MM.1S (cell line): ENCODE data around the gene RBM34.

Experiments used
- DNase-seq: peaks from one replicate; pipeline ENCODE4 v3.0.0-alpha.2; 2015
- H2AFZ ChIP-seq: fragments of 300-600 bp; sonication (generic); 2 replicates; pipeline ENCODE4 v1.6.0; 2016; ENCODE audit warnings: antibody characterized with exemption, low read length
- H3F3A ChIP-seq: fragments of 300-600 bp; sonication (generic); 2 replicates; pipeline ENCODE4 v1.6.1; 2016; ENCODE audit warnings: mild to moderate bottlenecking, antibody characterized with exemption, low read length, moderate library complexity, mixed read lengths; ENCODE audit not compliant: insufficient read depth
- H3K27ac ChIP-seq: fragments of 300-600 bp; sonication (generic); 2 replicates; pipeline ENCODE4 v1.5.1; 2016; ENCODE audit warnings: mild to moderate bottlenecking, low read length
- H3K27me3 ChIP-seq: fragments of 300-600 bp; sonication (generic); replicated peaks from 2 replicates; pipeline ENCODE4 v1.6.0; 2016; ENCODE audit warnings: low read length; ENCODE audit not compliant: insufficient read depth
- H3K36me3 ChIP-seq: fragments of 300-600 bp; sonication (generic); replicated peaks from 2 replicates; pipeline ENCODE4 v1.6.1; 2016; ENCODE audit warnings: mild to moderate bottlenecking, low read length, mixed read lengths; ENCODE audit not compliant: insufficient read depth
- H3K4me1 ChIP-seq: fragments of 300-600 bp; sonication (generic); 2 replicates; pipeline ENCODE4 v1.6.1; 2016; ENCODE audit warnings: low read length, mixed read lengths
- H3K4me2 ChIP-seq: fragments of 300-600 bp; sonication (generic); 2 replicates; pipeline ENCODE4 v1.6.0; 2016; ENCODE audit warnings: low read depth, low read length
- H3K4me3 ChIP-seq: fragments of 300-600 bp; sonication (generic); 2 replicates; pipeline ENCODE4 v1.5.1; 2016; ENCODE audit warnings: low read length, mixed read lengths
- H3K79me2 ChIP-seq: fragments of 300-600 bp; sonication (generic); 2 replicates; pipeline ENCODE4 v1.6.1; 2016; ENCODE audit warnings: mixed run types, low read length, mixed read lengths
- H3K9ac ChIP-seq: fragments of 300-600 bp; sonication (generic); 2 replicates; pipeline ENCODE4 v1.6.1; 2016; ENCODE audit warnings: low read length, mixed read lengths
- H3K9me2 ChIP-seq: fragments of 300-600 bp; sonication (generic); replicated peaks from 2 replicates; pipeline ENCODE4 v1.6.1; 2016; ENCODE audit warnings: mild to moderate bottlenecking, low read length, mixed read lengths; ENCODE audit not compliant: insufficient read depth
- H3K9me3 ChIP-seq: fragments of 300-600 bp; sonication (generic); replicated peaks from 2 replicates; pipeline ENCODE4 v1.6.1; 2016; ENCODE audit warnings: mild to moderate bottlenecking, low read length, mixed read lengths; ENCODE audit not compliant: insufficient read depth
- H4K20me1 ChIP-seq: fragments of 300-600 bp; sonication (generic); 2 replicates; pipeline ENCODE4 v1.6.1; 2016; ENCODE audit warnings: mild to moderate bottlenecking, low read length, moderate library complexity, mixed read lengths; ENCODE audit not compliant: insufficient read depth
- EZH2 ChIP-seq: fragments of 300-600 bp; sonication (generic); optimal IDR thresholded peaks from 2 replicates; pipeline ENCODE3; 2017; ENCODE audit warnings: low read depth, mild to moderate bottlenecking, antibody characterized with exemption, low read length, mixed read lengths
- EZH2phosphoT487 ChIP-seq: fragments of 300-600 bp; sonication (generic); IDR thresholded peaks from 2 replicates; pipeline ENCODE4 v1.6.1; 2018; ENCODE audit warnings: antibody characterized with exemption, low read length
- TF ChIP-seq, protein P1 (sequence below): fragments of 300-600 bp; sonication (generic); IDR thresholded peaks from 2 replicates; pipeline ENCODE4 v1.5.1; 2016; ENCODE audit warnings: antibody characterized with exemption, low read length, mixed read lengths

RBM34 gene

DNA sequence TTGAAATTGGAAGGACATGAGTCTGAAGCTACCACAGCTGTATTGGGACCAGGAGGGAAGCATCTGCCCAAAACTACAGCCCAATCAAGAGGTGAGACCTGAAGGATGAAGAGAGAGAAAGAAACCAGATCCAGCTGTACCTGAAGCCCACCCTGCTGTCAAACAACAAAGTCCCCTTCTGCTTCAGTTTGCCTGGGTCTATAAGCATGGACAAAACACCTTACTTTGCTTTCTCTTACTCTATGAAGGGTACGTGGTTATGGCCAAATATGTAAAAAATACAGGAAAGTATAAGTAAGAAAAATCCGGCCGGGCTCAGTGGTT is 58.8 kb downstream of the RBM34 start:
- Histone ChIP-seq H3K9me3 (no peaks in the 10 kb centered on the region), H3K4me3 (no peak overlapping the region), H3K9ac (no peak overlapping the region), H3K9me2 (no peaks in the 10 kb centered on the region), H3K4me2 (no peak overlapping the region), H4K20me1 (no peaks in the 10 kb centered on the region), H3K4me1 (peaks cover 13% of the 10 kb centered on the region), H3K36me3 (no peaks in the 10 kb centered on the region), H3K27me3 (no peaks in the 10 kb centered on the region), H3K79me2 (no peaks in the 10 kb centered on the region), H2AFZ (no peak overlapping the region), H3F3A (peaks cover 22% of the 10 kb centered on the region), H3K27ac (no peak overlapping the region)
- DNase-seq, result no peak
- TF ChIP-seq EZH2 (no peak), EZH2phosphoT487 (no peak)

GRCh38 chr1:235101558-235102258 is 59.3 kb downstream of the RBM34 start:
- TF ChIP-seq, protein P1, sequence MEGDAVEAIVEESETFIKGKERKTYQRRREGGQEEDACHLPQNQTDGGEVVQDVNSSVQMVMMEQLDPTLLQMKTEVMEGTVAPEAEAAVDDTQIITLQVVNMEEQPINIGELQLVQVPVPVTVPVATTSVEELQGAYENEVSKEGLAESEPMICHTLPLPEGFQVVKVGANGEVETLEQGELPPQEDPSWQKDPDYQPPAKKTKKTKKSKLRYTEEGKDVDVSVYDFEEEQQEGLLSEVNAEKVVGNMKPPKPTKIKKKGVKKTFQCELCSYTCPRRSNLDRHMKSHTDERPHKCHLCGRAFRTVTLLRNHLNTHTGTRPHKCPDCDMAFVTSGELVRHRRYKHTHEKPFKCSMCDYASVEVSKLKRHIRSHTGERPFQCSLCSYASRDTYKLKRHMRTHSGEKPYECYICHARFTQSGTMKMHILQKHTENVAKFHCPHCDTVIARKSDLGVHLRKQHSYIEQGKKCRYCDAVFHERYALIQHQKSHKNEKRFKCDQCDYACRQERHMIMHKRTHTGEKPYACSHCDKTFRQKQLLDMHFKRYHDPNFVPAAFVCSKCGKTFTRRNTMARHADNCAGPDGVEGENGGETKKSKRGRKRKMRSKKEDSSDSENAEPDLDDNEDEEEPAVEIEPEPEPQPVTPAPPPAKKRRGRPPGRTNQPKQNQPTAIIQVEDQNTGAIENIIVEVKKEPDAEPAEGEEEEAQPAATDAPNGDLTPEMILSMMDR, result no peak
- TF ChIP-seq EZH2phosphoT487 (no peak), EZH2 (no peak)
- Histone ChIP-seq H3K36me3 (no peaks in the 10 kb centered on the region), H3K9me2 (no peaks in the 10 kb centered on the region), H3K9ac (no peak overlapping the region), H3K4me2 (no peak overlapping the region), H3K27ac (no peak overlapping the region), H3K27me3 (no peaks in the 10 kb centered on the region), H4K20me1 (no peaks in the 10 kb centered on the region), H3F3A (peaks cover 22% of the 10 kb centered on the region), H3K4me3 (no peak overlapping the region), H2AFZ (no peak overlapping the region), H3K79me2 (no peaks in the 10 kb centered on the region), H3K4me1 (peaks cover 13% of the 10 kb centered on the region), H3K9me3 (no peaks in the 10 kb centered on the region)
- no peak for DNase-seq

DNA sequence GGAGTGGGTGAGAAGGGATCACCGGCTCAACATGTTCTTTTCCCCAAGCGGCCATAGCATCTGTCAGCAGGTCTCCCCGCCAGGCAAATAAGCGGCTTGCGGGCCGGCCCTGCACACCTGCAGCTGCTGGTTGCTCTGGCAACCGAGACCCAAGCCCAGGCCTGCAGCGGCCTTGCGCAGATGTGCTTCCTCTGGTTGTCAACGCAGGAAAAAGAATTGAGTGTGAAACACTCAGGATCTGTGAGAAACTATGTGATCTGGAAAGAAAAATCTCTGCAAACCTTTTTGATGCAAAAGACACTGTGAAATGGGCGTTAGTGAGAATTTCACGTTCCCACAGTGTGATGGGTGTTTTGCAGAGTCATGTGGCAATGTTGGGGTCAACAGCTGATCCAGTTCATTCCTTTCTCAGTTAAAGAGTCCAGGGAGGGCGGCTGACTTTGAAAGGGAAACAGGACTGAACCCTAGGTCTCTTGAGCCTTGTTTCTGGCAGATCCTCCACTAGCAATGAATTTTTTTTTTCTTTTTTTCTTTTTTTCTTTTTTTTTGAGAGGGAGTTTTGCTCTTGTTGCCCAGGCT is 60.8 kb downstream of the RBM34 start:
- Histone ChIP-seq H3K4me1 (peaks cover 3% of the 10 kb centered on the region; the same call in 1 of the 2 replicates), H3K4me3 (no peak overlapping the region), H3F3A (peaks cover 11% of the 10 kb centered on the region), H3K9me2 (no peaks in the 10 kb centered on the region), H3K79me2 (no peaks in the 10 kb centered on the region), H3K9me3 (no peaks in the 10 kb centered on the region), H3K36me3 (no peaks in the 10 kb centered on the region), H3K27me3 (no peaks in the 10 kb centered on the region), H3K4me2 (no peak overlapping the region), H3K9ac (no peak overlapping the region), H3K27ac (no peak overlapping the region), H4K20me1 (no peaks in the 10 kb centered on the region), H2AFZ (no peak overlapping the region)
- TF ChIP-seq EZH2phosphoT487 (no peak), EZH2 (no peak)
- TF ChIP-seq, protein P1, result no peak
- no peak for DNase-seq

GRCh38 chr1:235098991-235099390 is 62.1 kb downstream of the RBM34 start:
- TF ChIP-seq EZH2 (no peak), EZH2phosphoT487 (no peak)
- TF ChIP-seq, protein P1, result no peak
- Histone ChIP-seq H2AFZ (no peak overlapping the region), H3K4me1 (peaks cover 3% of the 10 kb centered on the region; the same call in 1 of the 2 replicates), H3F3A (no peaks in the 10 kb centered on the region), H3K9ac (no peak overlapping the region), H3K4me2 (no peak overlapping the region), H3K9me2 (no peaks in the 10 kb centered on the region), H3K79me2 (no peaks in the 10 kb centered on the region), H3K9me3 (no peaks in the 10 kb centered on the region), H4K20me1 (no peaks in the 10 kb centered on the region), H3K27me3 (no peaks in the 10 kb centered on the region), H3K27ac (no peak overlapping the region), H3K36me3 (no peaks in the 10 kb centered on the region), H3K4me3 (no peak overlapping the region)
- no peak for DNase-seq
